Fibroblast of mammary gland (primary cell): Measurements from ENCODE around the gene FAM227A.
"Not testable (repeated sequence)": the region's sequence is repeated elsewhere in the genome, so short reads cannot be mapped to it uniquely, and the experiment has no call there.

ENCODE experiments used
- DNase-seq: peaks from one replicate; pipeline ENCODE4 v3.0.0-alpha.2; 2010; ENCODE audit warnings: low read depth
- H3K4me3 ChIP-seq: 2 replicates; pipeline ENCODE4 v1.5.1; 2011; ENCODE audit warnings: low read depth, mild to moderate bottlenecking, low read length, moderate library complexity; ENCODE audit not compliant: control insufficient read depth
- TF ChIP-seq, protein P1 (sequence below): conservative IDR thresholded peaks from 2 replicates; pipeline ENCODE4 v1.5.1; 2011; ENCODE audit warnings: low read depth, low read length, inconsistent platforms; ENCODE audit not compliant: control insufficient read depth, insufficient read depth

The FAM227A gene

DNA sequence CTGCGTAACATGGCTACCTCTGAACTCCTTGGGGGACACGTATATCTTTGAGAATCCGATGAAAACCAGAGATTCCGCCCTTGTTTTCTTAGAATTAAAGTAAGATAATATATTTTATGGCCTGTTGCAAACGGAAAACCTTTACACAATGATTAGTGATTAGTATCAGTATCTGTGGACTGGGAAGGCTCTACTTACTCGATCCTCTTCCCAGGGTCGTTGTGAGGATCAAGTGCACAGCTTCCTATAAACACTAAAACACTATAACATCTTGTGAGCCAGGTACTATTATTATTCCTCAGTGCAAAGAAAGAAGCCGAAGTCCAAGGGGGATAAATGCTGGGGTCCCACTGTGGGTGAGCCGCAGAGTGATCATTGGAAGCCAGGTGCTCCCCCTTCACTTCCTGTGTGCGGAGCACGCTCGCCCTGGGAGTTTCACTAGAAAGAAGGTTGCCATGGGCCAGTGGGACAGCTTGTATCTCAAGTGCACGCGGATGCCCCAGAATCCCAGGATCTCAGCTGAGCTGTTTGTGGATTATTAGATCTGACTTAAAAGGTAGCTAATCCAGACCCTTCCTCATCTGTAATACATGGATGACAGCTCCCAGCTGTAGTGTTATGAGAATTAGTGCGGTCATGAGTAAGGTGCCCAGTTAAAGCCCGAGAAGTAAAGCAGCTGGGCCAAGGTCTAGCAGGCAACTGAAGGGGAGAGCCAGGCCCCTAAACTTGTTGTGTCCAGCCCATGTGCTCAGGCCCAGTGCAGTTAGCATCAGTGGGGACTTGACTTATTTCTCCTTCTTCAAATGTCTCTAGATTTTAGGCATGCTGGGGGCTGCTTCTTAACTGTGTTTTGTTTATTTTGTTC lies 1.1 kb upstream of the FAM227A start:
- TF ChIP-seq, protein P1, sequence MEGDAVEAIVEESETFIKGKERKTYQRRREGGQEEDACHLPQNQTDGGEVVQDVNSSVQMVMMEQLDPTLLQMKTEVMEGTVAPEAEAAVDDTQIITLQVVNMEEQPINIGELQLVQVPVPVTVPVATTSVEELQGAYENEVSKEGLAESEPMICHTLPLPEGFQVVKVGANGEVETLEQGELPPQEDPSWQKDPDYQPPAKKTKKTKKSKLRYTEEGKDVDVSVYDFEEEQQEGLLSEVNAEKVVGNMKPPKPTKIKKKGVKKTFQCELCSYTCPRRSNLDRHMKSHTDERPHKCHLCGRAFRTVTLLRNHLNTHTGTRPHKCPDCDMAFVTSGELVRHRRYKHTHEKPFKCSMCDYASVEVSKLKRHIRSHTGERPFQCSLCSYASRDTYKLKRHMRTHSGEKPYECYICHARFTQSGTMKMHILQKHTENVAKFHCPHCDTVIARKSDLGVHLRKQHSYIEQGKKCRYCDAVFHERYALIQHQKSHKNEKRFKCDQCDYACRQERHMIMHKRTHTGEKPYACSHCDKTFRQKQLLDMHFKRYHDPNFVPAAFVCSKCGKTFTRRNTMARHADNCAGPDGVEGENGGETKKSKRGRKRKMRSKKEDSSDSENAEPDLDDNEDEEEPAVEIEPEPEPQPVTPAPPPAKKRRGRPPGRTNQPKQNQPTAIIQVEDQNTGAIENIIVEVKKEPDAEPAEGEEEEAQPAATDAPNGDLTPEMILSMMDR = no peak
- DNase-seq = peak; percentile 6
- peak overlapping the region; percentile 91 for H3K4me3 ChIP-seq

GRCh38 chr22:38655519-38656255 lies 505 bp downstream of the FAM227A start:
- TF ChIP-seq, protein P1 = no peak
- peak overlapping the region; percentile 91 for H3K4me3 ChIP-seq
- DNase-seq = peak; percentile 12

- TF ChIP-seq, protein P1 = no peak
- H3K4me3 ChIP-seq = no peak overlapping the region
- peak; percentile 5 for DNase-seq
Measured at GRCh38 chr22:38653741-38654140, 2.5 kb downstream of the FAM227A start.

- TF ChIP-seq, protein P1 = no peak
- no peak overlapping the region for H3K4me3 ChIP-seq
- DNase-seq = no peak
Measured at GRCh38 chr22:38652859-38653258, 3.3 kb downstream of the FAM227A start.

DNA sequence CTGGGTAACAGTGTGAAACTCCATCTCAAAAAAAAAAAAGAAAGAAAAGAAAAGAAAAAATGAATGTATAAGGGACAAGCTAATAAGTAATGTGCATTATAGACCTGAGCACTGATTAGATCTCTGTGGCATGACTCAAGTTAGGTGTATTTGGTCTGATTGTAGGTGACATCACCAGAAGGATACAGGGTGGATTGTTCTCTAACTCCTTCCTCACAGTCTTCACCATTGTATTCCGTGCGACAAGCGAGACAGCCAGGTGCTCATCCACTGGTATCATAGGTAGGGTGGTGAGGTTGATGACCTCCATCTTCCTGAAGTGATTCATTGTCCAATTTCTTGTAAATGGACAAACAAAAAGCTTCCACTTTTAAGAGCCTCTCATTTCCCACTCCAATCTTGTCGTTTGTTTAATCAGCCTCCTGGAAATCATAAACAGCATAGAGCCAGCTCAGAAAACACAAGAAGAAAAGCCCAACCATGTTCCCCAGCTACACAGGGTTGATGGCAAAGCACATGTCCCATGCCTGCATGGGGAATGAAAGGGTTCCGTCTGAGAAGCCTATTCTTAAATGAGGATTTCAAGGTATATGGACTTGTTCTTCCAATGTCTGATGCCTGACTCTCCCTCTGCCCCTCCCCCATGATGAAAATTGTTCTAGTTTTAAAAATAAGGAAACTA lies 6.2 kb downstream of the FAM227A start:
- DNase-seq = no peak
- H3K4me3 ChIP-seq = no peak overlapping the region
- TF ChIP-seq, protein P1 = no peak

DNA sequence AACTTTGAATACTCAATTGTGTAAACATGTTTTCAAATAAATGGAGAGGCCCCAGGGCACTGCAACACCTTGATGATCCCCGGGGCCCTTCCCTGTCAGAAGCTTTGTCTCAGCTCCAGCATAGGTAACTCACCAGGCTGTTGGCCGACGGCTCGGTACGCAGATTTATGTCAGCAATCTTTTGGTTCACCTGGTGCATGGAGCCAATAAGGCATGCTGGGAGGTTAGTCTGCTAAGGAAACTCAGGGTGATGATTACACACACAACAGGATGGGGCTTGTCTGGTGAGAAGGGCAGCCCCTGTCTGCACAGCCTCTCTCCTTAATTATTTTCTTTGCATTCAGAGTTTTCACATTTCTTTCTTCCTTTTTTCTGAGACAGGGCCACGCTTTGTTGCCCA lies 10.8 kb downstream of the FAM227A start:
- TF ChIP-seq, protein P1 = no peak
- no peak overlapping the region for H3K4me3 ChIP-seq
- DNase-seq = no peak

GRCh38 chr22:38644245-38644644 lies 11.9 kb downstream of the FAM227A start:
- H3K4me3 ChIP-seq, DNase-seq: not testable (repeated sequence)
